Activated naive CD8-positive, alpha-beta T cell treated with anti-CD3 and anti-CD28 coated beads, Interleukin-2, amount 50 U/mL, for 16 hours (primary cell): Measurements from ENCODE around the gene ADH7.
"Not testable (repeated sequence)": the region's sequence is repeated elsewhere in the genome, so short reads cannot be mapped to it uniquely, and the experiment has no call there.

Experiments used
- DNase-seq: peaks from one replicate; pipeline ENCODE4 v3.0.0-alpha.2; 2020; ENCODE audit warnings: low read depth, low spot score

ADH7 gene

DNA sequence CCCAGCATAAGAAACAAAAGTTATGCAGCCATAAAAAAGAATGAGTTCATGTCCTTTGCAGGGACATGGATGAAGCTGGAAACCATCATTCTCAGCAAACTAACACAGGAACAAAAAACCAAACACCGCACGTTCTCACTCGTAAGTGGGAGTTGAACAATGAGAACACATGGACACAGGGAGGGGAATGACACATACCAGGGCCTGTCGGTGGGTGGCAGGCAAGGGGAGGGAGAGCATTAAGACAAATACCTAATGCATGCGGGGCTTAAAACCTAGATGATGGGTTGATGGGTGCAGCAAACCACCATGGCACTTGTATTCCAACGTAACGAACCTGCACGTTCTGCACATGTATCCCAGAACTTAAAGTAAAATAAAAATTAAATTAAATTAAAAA lies 19.4 kb downstream of the ADH7 start:
- not testable (repeated sequence) for DNase-seq

DNA sequence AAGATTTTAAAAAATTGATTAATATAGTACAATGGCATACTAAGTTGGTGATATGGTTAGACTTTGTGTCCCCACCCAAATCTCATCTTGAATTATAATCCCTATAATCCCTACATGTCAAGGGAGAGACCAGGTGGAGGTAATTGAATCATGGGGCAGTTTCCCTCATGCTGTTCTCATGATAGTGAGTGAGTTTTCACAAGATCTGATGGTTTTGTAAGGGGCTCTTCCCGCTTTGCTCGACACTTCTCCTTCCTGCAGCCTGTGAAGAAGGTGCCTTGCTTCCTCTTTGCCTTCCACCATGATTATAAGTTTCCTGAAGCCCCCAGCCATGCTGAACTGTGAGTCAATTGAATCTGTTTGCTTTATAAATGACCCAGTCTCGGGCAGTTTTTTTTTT lies 20.2 kb downstream of the ADH7 start:
- DNase-seq: not testable (repeated sequence)

DNA sequence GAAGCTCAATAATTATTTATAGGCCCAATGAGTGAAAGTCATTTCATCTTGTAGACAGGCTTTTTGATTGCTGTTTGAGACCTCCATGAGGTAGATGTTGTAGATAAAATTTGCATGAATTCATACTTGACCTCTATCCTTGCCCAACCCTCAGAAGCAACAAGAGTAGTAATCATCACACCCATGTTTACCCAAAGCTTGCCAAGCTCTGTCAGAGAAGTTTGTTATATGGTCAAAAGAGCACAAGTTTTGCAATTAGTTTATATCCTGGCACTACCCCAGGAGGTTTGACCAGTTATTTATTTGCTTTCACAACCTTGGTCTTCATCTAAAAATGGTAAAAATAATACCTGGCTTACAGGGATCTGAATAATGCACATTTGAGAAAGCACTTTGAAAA lies 20.7 kb downstream of the ADH7 start:
- no peak for DNase-seq

DNA sequence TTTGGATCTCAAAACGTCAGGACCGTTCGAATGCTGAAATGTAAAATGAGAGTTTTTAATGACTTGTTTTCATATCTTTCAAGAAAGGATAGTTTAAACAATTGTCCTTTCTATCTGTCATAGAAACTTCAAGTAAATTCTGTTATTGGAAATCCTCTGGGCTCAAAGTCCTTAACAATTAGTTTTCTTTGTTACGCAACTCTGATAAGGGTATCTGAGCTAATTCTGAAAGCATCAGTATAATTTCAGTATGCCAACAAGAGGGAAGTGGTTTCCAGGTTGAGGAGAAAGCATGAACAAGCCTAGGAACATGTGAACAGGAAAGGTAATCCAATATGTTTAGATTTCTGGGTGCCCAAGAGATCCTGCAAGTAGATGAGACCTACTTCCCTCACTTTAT lies 22.0 kb downstream of the ADH7 start:
- DNase-seq: no peak

DNA sequence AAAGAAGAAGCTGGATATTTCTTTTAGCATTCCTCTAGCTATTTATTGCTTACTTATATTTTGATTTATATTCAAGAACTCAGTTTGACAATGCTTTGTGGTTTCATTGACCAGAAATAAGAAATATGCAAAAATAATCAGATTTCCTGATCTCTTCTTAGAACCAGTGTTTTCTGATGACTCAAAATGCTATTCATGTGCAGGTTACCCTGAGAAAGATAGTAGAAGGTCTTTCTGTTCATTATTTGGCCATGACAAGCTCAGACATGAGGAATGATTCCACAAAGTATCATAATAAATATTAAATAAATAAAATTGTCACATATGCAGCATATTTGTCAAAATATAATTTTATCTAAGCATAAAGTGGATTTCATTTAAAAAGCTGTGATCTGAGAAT lies 24.1 kb downstream of the ADH7 start:
- DNase-seq: no peak

DNA sequence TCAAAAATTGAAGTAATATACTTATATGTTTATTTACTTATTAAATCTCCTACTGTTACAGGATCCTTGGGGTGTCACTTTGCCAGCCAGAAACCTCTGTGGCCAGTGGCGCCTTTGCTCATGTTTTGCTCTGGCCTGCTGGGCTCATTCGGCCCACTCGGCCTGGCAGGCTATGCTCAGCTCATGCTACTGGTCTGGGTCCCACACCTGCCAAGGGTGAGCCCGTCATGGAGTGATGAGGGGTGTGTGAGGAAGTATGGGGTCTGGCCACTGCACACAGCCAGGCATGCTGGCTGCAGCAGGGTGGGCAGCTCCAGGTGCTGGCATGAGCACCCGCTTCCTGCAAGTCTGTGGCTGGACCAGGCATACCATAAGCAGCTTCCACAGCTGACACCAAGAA lies 25.1 kb downstream of the ADH7 start:
- no peak for DNase-seq

DNA sequence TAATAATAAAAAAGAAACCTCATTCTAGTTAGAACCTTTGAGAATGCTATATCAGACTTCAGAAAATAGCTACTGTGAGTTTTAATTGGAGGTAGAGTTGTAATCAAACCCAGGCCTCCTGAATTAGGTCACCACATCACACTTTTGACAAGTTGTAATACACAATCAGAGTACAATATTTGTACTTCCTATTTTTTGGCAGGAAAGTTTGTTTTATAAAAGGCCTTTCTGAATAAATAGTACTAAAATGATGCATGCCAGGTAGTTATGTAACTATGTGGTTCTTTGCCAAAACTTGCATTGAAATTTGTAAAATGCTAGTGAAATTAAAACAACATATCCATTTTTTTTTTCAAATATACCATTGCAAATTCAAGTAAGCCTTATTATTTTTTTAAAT lies 26.8 kb downstream of the ADH7 start:
- DNase-seq: no peak

DNA sequence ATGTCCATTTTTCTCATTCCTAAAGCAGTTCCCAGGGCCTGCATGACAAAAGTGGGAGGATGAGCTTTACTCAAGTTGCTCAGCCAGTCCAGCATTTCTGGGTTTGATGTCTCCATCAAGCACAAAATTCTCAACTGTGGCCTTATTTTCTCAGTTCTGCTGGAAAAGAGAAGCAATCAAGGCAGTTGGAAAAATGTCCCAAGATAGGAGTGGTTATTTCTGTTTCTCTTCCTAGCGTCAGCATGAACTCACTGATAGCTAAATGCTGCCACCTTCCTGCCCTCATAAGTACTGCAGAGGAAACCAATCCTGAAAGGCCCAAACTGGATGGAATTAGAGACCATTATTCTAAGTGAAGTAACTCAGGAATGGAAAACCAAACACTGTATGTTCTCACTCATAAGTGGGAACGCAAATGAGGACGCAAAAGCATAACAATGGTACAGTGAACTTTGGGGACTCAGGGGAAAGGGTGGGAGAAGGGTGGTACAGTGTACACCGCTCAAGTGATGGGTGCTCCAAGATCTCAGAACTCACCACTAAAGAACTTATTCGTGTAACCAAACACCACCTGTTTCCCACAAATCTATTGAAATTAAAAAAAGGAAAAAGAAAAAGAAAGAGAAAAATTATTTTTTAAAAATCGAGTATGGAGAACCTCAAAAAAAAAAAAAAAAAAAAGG lies 29.6 kb downstream of the ADH7 start:
- DNase-seq: peak; percentile 4

DNA sequence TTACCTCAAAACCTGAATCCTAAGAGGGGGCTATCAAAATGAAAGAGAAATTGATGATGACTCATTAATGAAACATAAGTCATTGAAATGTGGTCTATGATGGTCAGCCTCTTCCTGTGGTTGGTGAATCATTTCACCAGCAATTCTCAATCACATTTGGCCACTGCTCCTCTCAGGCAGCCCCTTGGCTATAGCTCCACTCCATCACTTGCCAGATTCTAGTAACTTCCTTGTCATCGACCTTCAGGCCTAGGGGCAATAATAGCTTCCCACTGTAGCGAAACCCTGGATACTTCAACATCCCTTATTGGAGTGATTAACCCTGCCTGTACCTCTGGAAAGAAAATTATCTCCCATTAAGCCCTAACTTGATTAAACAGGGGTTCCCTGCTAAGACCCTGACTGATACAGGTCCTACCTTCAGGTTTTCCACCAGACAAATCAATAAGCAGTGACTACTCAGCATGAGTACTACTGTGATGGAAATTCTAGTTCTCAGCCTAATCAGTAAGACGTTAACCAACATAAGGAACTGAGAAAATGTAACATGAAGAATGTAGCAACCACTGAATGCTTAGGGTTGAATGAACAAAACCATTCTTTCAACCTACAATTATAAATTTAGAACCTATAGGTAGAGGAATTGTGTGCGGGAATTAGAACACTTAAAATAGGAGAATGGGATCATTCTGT lies 30.4 kb downstream of the ADH7 start:
- DNase-seq: no peak

DNA sequence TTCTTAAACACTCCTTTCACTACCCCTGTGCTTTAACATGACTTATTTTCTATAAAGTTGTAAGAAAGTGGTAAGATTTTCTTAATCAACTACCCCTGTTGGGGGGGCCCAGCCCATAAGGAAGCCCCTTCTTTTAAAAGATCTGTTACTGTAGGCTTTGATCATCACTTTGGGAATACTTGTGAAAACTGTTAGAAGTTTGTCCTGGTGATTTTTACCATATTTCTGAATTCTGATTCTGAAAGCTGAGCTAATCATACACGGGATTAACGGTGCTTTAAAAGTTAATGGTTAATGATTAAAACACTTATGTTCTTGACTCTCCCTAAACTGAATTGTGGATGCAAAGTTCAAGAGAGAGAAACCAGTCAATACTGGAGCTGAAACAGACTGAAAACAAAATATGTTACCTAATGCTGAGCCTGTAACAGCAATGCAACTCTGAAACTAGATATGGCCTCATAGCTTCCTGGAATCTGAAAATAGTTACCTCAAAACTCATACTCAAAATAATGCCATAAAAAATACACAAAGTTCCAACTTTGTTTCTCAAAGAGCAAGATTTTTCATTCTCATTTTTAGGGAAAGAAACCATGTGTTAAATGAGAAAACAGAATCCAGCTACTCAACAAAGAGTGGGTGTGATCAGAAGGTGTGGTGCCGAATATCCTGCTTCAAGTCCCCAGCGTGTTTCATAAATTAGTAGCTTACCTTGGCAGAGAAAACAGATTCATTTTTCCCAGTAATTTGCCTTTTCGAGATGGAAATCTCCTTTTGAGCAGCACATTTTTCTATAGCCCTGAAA lies 31.6 kb downstream of the ADH7 start:
- DNase-seq: no peak

DNA sequence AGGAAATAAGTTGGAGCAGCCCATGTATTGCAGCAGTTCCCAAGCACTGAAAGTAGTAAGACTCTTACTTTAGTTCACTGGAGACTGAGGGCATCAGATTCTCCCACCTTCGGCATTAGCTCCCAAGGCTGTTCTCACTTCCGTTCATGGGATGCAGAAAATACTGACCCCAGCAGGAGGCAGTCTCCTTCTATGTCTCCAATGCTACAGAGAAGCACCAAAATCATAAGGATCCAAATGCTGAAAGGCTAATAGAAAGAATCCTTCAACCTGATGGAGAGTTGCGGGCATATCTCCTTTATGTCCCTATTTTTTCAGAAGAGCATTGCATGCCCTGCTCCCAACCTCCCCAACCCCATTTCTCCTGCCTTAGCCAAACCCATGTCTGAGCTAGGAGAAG lies 32.4 kb downstream of the ADH7 start:
- DNase-seq: no peak

DNA sequence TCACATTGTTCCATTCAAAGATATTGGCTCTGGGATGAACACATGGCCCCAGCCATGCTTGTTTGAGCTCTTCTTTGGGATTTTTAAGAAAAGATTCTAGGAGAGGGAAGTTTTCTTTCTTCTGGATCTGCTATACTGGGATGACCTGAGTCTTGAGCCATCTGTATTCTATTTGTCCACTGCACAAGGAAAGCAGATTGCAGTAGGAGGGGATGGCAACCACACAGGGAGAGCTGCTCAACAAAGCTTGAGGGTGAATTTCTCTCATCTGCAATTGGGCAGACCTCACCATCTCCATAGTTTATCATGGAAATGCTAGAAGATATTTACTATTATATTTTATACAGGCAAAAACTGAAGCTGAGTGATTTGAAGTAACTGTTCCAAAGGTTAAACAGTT lies 34.3 kb downstream of the ADH7 start:
- DNase-seq: no peak

DNA sequence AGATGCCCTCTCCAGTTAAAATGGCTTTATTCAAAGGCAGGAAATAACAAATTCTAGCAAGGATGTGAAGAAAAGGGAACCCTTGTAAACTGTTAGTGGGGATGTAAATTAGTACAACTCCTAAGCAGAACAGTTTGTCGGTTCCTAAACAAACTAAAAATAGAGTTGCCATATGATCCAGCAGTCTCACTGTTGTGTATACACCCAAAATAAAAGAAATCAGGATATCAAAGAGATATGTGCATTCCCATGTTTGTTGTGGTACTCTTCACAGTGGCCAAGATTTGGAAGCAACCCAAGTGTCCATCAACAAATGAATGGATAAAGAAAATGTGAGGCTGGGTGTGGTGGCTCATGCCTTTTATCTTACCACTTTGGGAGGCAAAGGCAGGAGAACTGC lies 36.1 kb downstream of the ADH7 start:
- no peak for DNase-seq

DNA sequence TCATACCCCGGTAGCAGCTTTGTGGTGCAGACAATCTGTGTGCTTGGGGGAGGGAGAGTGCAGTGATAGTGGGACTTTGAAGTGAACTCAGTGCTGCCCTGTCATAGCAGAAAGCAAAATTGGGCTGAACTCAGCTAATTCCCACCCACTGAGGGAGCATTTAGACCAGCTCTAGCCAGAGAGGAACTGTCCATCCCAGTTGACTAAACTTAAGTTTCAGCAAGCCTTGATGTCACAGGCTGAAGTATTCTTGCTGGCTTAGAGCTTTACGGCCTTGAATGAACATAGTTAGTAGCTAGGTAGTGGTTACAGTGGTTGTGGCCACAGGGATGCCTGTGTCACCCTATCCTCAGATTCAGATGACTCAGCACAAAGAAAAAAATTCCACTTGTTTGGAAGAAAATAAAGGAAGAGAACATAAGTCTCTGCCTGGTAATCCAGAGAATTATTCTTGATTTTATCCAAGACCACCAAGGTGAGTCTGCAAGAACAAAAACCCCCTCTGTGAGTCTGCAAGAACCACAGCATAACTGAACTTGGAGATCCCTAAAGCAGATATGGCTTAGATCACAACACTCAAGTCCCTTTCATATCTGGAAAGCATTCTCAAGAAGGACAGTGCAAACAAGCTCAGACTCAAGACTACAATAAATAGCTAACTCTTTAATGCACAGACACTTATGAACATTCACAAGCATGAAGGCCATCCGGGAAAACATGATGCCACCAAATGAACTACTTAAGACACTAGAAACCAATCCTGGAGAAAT lies 39.4 kb downstream of the ADH7 start:
- DNase-seq: no peak

DNA sequence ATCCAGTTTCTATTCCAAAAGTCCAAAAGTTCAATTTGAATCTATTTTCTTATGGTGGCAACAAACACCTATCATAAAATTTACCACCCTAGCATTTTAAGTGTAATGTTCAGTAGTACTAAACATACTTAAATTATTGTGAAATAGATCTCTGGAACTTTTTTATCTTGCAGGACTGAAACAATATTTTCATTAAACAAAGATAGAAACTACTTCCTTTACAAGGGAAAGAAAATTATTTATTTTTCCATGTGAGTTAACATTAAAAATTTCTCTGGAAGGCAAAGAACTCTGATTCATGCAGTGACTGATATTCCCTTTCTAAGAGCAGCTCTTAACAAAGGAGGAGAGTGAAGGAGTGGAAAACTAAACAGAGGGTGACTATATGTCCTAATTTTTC lies 40.2 kb downstream of the ADH7 start:
- DNase-seq: no peak

DNA sequence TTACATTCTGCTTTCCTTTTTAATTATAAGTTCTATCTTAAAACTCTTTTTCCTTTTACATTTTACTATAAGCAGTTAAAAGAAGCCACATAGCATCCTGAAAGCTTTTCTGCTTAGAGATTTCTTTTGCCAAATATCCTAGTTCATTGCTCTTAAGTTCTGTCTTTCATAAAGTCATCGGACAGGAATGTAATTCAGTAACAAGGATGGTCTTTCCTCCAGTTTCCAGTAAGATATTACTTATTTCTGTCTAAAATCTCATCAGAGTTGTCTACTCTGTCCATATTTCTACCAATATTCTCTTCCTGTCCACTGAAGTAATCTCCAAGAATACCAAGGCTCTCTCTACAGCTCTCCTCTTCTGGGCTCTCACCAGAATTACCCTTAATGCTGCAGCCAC lies 45.1 kb downstream of the ADH7 start:
- no peak for DNase-seq

DNA sequence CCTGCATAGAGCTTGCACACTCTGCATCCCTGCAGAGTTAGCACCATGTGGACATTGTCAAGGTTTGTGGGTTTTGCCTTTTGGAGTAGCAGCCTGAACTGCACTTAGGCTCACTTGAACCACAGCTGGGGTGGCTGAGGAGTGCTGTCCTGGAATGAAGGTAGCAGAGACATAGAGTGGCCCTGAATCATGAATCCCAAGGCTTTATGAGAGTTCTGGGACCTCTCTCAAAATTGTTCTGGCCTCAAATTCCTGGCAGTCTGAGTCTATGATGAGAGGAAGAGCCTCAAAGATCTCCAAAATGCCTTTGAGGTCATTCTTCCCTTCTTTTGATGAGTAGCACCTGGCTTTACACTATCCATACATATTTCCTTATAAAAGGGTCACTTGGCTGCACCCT lies 45.5 kb downstream of the ADH7 start:
- no peak for DNase-seq

DNA sequence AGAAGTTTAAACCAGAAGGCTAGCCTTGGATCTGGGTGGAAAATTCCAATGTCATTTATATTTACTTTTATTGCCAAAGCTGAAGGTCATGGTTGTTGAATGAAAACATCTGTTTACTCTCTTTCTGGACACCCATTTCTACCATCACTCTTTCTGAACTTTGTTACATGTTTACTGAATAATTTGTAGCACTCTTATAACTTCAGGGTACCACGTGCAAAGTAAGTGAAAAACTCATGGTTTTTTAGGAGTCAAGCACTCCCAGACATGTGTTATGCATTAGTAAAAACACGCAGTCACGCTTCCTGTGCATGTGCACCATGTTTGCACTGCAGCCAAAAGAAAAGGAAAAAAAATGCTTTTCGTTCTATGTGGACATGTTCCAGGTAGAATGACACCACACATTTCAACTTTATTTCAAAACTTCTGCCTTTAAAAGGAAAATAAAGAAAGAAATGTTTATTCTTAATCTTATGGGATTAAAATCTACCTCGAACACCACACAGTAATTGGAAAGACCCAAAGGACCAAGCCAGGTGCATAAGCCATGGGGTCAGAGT lies 51.2 kb downstream of the ADH7 start:
- no peak for DNase-seq

DNA sequence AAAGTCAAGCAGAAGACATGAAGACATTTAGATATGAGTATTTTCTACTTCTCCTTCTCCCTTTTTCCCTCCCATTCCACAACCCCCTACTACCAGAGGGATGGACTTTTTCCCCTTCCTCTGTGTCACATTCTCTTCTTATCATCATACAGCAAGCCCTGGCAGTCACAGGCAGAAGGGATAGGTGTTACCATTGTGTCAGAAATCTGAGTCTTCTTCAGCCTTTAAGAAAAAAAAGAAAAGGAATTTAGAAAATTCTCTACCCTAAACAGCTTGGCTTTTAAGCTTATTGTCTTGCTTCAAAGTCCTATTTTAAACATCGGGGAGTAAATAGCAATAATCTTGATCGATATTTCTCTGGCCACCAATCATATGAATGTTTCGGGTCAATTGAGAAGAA lies 51.7 kb downstream of the ADH7 start:
- DNase-seq: no peak

DNA sequence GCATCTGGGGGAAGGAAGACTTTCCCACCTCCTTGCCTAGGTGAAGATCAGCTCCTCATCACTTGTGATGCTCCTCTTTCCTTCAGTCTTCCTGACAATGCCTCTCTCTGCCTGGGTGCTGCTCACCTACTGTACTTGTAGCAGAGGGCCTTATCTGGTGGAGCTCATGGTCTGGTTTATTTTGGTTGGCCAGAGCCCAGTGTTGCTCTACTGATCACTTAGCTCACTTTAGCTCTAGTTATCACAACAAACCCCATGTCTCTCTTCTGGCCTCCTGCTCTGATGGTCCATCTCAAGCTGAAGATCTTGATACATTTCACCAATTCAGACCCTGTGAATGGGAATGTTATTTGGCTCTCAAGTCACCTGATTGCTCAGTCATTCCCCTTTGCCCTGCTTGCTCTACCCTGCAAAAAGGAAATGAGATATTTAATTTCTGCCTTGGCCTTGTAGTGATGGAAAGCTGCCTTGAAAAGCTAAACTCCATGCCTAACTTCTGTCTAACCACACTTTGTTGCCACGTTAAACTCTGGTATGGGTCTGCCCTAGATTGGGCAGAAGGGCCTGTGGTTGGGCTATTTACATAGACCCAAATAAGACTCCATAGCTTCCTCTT lies 52.3 kb downstream of the ADH7 start:
- no peak for DNase-seq

DNA sequence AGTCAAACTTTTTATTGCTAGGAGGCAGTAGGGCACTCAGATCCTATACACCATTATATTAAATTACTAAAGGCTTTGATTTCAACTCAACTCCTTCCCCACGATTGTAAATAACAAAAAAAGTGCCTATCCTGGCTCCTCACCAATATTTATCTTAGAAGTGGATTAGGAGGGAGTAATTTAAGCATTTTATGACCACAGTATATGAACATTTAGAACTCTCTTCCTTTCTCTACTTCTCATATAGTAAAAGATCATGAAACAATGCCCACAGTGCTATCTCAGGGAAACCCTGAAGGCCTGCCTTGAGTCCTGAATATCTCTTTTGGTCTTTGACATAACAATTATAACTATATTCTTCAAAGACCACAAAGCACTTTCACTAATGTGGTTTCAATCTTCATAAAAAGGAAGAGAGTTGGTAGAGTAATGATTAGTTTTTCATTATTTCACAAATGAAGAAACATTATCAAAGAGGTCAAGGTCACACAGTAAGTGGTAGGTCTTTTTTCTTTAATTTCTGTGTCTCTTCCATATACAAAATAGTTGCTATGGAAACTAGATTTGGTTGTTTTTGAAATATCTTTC lies 53.5 kb downstream of the ADH7 start:
- DNase-seq: no peak
